CD4-positive, alpha-beta memory T cell (primary cell): ENCODE results near the gene FOXJ3. TPM values are rescaled to one million over a fixed set of nuclear protein-coding genes. Genes with fewer than 3 reads are reported as not detected.

ENCODE experiments used
- CTCF ChIA-PET: fragments of 350-600 bp; sonication (Branson Sonifier 250); formaldehyde crosslinking; loops from one replicate; lab custom pipeline; 2021; ENCODE audit warnings: inconsistent platforms; ENCODE audit not compliant: partially characterized antibody; lab: Charles Lee
- POLR2A ChIA-PET: fragments of 350-600 bp; sonication (Branson Sonifier 250); formaldehyde crosslinking; loops from one replicate; lab custom pipeline; 2021; ENCODE audit not compliant: partially characterized antibody; lab: Charles Lee
- DNase-seq, 5 donors: peaks; one replicate each; pipeline versions ENCODE4 v3.0.0 to v3.0.0-alpha.2; 2020 to 2022; ENCODE audit warnings: mixed read lengths in 1 of 5
- H3K27ac ChIP-seq: one replicate; pipeline ENCODE4 v1.7.0; 2013; ENCODE audit warnings: low read depth, low read length
- H3K27me3 ChIP-seq: 2 replicates; pipeline ENCODE4 v1.7.0; 2013; ENCODE audit warnings: mild to moderate bottlenecking, low read length, moderate library complexity; ENCODE audit not compliant: insufficient read depth
- H3K36me3 ChIP-seq: 2 replicates; pipeline ENCODE4 v1.7.0; 2013; ENCODE audit warnings: mild to moderate bottlenecking, low read length, moderate library complexity; ENCODE audit not compliant: insufficient read depth
- H3K4me1 ChIP-seq: 2 replicates; pipeline ENCODE4 v1.7.0; 2013; ENCODE audit warnings: mild to moderate bottlenecking, low read length, moderate library complexity; ENCODE audit not compliant: insufficient read depth
- H3K4me3 ChIP-seq, 2 donors: one replicate each; pipeline ENCODE4 v1.7.0; 2013; ENCODE audit warnings: low read length in 2 of 2, mild to moderate bottlenecking in 1 of 2
- H3K9me3 ChIP-seq, 2 donors: one replicate each; pipeline ENCODE4 v1.7.0; 2013; ENCODE audit warnings: low read length in 2 of 2, control low read depth in 1 of 2; ENCODE audit not compliant: control insufficient read depth in 1 of 2
- H3K27ac Mint-ChIP-seq, 7 donors: one replicate each; pipeline ENCODE4 v1.8.0; 2020 to 2021; ENCODE audit warnings: mixed read lengths in 7 of 7, mild to moderate bottlenecking in 6 of 7, inconsistent platforms in 3 of 7, moderate library complexity in 3 of 7
- H3K27me3 Mint-ChIP-seq, 2 donors: one replicate each; pipeline ENCODE4 v1.8.0; 2020 to 2021; ENCODE audit warnings: mixed read lengths in 2 of 2
- H3K36me3 Mint-ChIP-seq, 2 donors: one replicate each; pipeline ENCODE4 v1.8.0; 2020 to 2021; ENCODE audit warnings: mixed read lengths in 2 of 2, inconsistent platforms in 1 of 2, mild to moderate bottlenecking in 1 of 2
- H3K4me1 Mint-ChIP-seq, 4 donors: one replicate each; pipeline ENCODE4 v1.8.0; 2020 to 2021; ENCODE audit warnings: mixed read lengths in 4 of 4, mild to moderate bottlenecking in 1 of 4
- H3K4me3 Mint-ChIP-seq, 8 donors: one replicate each; pipeline ENCODE4 v1.8.0; 2020 to 2021; ENCODE audit warnings: mixed read lengths in 8 of 8, mild to moderate bottlenecking in 7 of 8, moderate library complexity in 6 of 8, inconsistent platforms in 3 of 8
- H3K9me3 Mint-ChIP-seq, 8 donors: one replicate each; pipeline ENCODE4 v1.8.0; 2020 to 2021; ENCODE audit warnings: mixed read lengths in 8 of 8, mild to moderate bottlenecking in 5 of 8, inconsistent platforms in 3 of 8, moderate library complexity in 1 of 8
- intact Hi-C: fragments of 100-400 bp; cut with micrococcal nuclease; formaldehyde crosslinking; loops from one replicate; pipeline ENCODE4 v1.15.1; 2023
- polyA plus RNA-seq, 2 donors: library from polyadenylated mRNA; unstranded; fragments of 300-500 nt; fragmentation: Illumina TruSeq; gene quantifications; one replicate each; pipeline ENCODE4 v1.2.3, GENCODE V29; 2021
- total RNA-seq, 2 experiments: library from RNA; stranded (reverse); gene quantifications; one replicate each; pipeline ENCODE4 v1.2.3, GENCODE V29; 2021

FOXJ3 gene
- total and polyA plus RNA-seq, 4 experiments from 2014 or later: 23.7 to 102 (median 72.0) TPM

DNA sequence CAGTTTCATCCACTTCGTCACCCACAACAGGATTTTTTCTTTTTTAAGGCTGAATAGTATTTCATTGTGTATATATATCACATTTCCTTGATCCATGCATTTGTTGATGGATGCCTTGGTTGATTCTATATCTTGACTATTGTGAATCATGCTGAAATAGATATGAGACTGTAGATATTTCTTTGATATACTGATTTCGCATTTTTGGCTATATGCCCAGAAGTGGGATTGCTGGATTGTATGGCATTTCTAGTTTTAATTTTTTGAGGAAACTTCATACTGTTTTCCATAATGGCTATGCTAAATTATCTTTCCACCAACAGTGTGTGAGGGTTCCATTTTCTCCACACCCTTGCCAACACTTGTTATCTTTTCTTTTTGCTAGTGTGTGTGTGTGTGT lies 176.8 kb downstream of the FOXJ3 start:
- Histone ChIP-seq H3K27me3 (no peaks in the 10 kb centered on the region), H3K9me3 (no peaks in the 10 kb centered on the region), H3K36me3 (no peaks in the 10 kb centered on the region), H3K4me1 (no peaks in the 10 kb centered on the region), H3K4me3 (no peak overlapping the region), H3K27ac (no peak overlapping the region)
- intact Hi-C loops: loop anchor here (5.0 kb wide), 1 partner anchor 586 kb away; no protein-coding TSS in a partner anchor
- CTCF ChIA-PET: interaction anchor here (1.0 to 4.7 kb wide), 2 partner anchors 15 to 585 kb away, joined by 3 to 26 read pairs; no protein-coding TSS in a partner anchor
- peaks cover 4 to 9% (median 6%) of the 10 kb centered on the region in 4 donors for H3K4me1 Mint-ChIP-seq
- no peaks in the 10 kb centered on the region for H3K36me3 Mint-ChIP-seq
- no peak overlapping the region for H3K27ac Mint-ChIP-seq
- POLR2A ChIA-PET: no interaction called here
- no peak for DNase-seq
- H3K4me3 Mint-ChIP-seq: no peak overlapping the region
- H3K27me3 Mint-ChIP-seq: peaks cover 0 to 7% of the 10 kb centered on the region in 2 donors
- H3K9me3 Mint-ChIP-seq: peaks cover 0 to 15% (median 11%) of the 10 kb centered on the region in 8 donors

DNA sequence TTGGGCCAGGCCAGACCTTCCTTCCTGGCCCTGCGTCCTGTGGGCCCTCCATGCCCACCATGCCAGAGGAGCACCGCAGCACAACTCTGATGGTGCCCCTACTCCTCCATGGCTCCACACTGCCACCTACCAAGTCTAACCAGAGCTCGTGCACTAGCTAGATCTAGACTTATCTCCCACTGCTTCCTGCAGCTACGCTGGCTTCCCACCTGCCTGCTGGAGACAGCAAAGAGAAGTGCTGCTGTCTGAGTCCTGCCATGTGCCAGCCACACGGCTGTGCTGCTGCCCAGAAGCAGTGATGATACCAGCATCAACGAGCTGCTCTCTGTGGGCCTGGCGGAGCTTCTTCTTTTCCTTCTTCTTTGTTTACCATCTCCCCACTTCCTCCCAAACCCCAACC lies 177.4 kb downstream of the FOXJ3 start:
- peaks cover 4 to 9% (median 6%) of the 10 kb centered on the region in 4 donors for H3K4me1 Mint-ChIP-seq
- no peaks in the 10 kb centered on the region for H3K4me1 ChIP-seq
- H3K9me3 ChIP-seq: no peaks in the 10 kb centered on the region
- H3K36me3 Mint-ChIP-seq: no peaks in the 10 kb centered on the region
- CTCF ChIA-PET: interaction anchor here (1.0 to 4.7 kb wide), 2 partner anchors 15 to 584 kb away, joined by 3 to 26 read pairs; no protein-coding TSS in a partner anchor
- H3K27ac ChIP-seq: no peak overlapping the region
- POLR2A ChIA-PET: interaction anchor here (0.6 kb wide), 1 partner anchor 594 kb away, joined by 3 read pairs; no protein-coding TSS in a partner anchor
- peak overlapping the region in 2 of 7 donors; percentile 14 to 88 for H3K27ac Mint-ChIP-seq
- H3K27me3 ChIP-seq: no peaks in the 10 kb centered on the region
- no peak for DNase-seq
- peaks cover under 1 to 5% of the 10 kb centered on the region in 2 donors for H3K27me3 Mint-ChIP-seq
- no peak overlapping the region for H3K4me3 ChIP-seq
- H3K36me3 ChIP-seq: no peaks in the 10 kb centered on the region
- peaks cover 0 to 15% (median 11%) of the 10 kb centered on the region in 8 donors for H3K9me3 Mint-ChIP-seq
- intact Hi-C loops: loop anchor here (5.0 kb wide), 1 partner anchor 585 kb away; no protein-coding TSS in a partner anchor
- no peak overlapping the region for H3K4me3 Mint-ChIP-seq

DNA sequence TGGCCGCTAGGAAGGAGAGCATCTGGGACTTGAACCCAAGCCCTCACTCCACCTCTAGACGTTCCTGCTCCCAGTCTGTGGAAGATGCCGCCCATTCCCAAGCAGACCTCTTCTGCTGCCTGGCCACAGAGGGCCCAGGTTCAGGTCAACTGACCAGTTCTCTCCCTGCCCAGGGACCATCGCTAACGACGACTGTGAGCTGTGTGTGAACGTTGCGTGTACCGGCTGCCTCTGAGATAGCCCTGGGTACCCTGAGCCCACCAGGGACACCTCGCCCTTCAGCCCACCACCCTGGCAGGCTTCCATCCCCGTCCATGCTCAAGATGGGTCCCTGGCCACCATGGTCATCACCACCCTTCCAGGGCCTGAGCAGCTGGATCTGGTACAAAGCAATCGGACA lies 179.7 kb downstream of the FOXJ3 start:
- intact Hi-C loops: loop anchor here (5.0 kb wide), 1 partner anchor 583 kb away; no protein-coding TSS in a partner anchor
- Mint-ChIP-seq H3K4me3 (no peak overlapping the region), H3K36me3 (no peaks in the 10 kb centered on the region), H3K27ac (no peak overlapping the region), H3K9me3 (peaks cover 0 to under 1% (median 0%) of the 10 kb centered on the region in 8 donors), H3K27me3 (peaks cover under 1 to 5% of the 10 kb centered on the region in 2 donors), H3K4me1 (peaks cover 4 to 9% (median 6%) of the 10 kb centered on the region in 4 donors)
- H3K27ac ChIP-seq: no peak overlapping the region
- no peaks in the 10 kb centered on the region for H3K36me3 ChIP-seq
- no peak overlapping the region for H3K4me3 ChIP-seq
- H3K9me3 ChIP-seq: no peaks in the 10 kb centered on the region
- ChIA-PET POLR2A (no interaction called here), CTCF (interaction anchor here (1.6 to 4.7 kb wide), 2 partner anchors 17 to 20 kb away, joined by 3 to 26 read pairs; no protein-coding TSS in a partner anchor)
- no peaks in the 10 kb centered on the region for H3K4me1 ChIP-seq
- no peak for DNase-seq
- H3K27me3 ChIP-seq: no peaks in the 10 kb centered on the region

DNA sequence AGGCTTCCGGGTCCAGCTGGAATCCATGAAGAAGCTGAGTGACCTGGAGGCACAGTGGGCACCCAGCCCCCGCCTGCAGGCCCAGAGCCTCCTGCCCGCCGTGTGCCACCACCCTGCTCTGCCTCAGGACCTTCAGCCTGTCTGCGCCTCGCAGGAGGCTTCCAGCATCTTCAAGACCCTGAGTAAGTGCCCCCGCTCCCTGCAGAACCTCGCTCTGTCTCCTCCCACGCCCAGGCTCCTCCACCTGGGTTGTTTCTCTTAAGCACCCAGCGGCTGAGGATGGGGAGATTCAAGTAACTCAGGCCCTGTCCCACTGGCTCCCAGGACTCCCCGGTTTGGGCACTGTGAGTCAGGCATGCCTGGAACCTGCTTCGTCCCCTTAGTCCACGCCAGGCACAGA lies 180.3 kb downstream of the FOXJ3 start:
- Mint-ChIP-seq H3K4me1 (peaks cover 4 to 9% (median 6%) of the 10 kb centered on the region in 4 donors), H3K9me3 (no peaks in the 10 kb centered on the region), H3K4me3 (no peak overlapping the region), H3K36me3 (no peaks in the 10 kb centered on the region), H3K27ac (no peak overlapping the region), H3K27me3 (peaks cover 2 to 10% of the 10 kb centered on the region in 2 donors)
- CTCF ChIA-PET: no interaction called here
- H3K36me3 ChIP-seq: no peaks in the 10 kb centered on the region
- no peaks in the 10 kb centered on the region for H3K9me3 ChIP-seq
- H3K27me3 ChIP-seq: no peaks in the 10 kb centered on the region
- DNase-seq: no peak
- POLR2A ChIA-PET: no interaction called here
- H3K4me3 ChIP-seq: no peak overlapping the region
- no peak overlapping the region for H3K27ac ChIP-seq
- intact Hi-C loops: loop anchor here (5.0 kb wide), 1 partner anchor 582 kb away; no protein-coding TSS in a partner anchor
- no peaks in the 10 kb centered on the region for H3K4me1 ChIP-seq

DNA sequence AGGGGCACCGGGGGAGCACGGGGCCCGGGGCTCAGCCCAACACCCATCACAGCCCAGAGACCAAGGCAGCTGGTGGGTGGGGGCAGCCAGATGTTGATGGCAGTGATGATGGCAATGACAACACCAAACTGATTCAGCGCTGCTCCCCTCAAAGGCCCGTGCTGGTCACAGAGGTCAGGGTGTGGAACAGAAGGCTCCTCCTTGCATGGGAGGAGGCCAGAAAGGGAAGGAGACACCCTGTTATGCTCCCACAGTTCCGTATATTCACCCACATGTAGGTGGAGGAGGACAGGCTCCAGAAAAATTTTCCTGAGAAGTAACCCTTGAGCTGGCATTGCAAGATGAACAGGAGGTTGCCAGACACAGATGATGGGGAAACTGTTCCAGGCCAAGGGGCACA lies 181.4 kb downstream of the FOXJ3 start:
- no peak overlapping the region for H3K27ac Mint-ChIP-seq
- no peak for DNase-seq
- H3K4me1 ChIP-seq: no peaks in the 10 kb centered on the region
- H3K36me3 Mint-ChIP-seq: no peaks in the 10 kb centered on the region
- no peaks in the 10 kb centered on the region for H3K36me3 ChIP-seq
- H3K27ac ChIP-seq: no peak overlapping the region
- ChIA-PET POLR2A (no interaction called here), CTCF (no interaction called here)
- H3K4me3 Mint-ChIP-seq: no peak overlapping the region
- peaks cover 4 to 8% (median 5%) of the 10 kb centered on the region in 4 donors for H3K4me1 Mint-ChIP-seq
- no peaks in the 10 kb centered on the region for H3K9me3 Mint-ChIP-seq
- H3K9me3 ChIP-seq: no peaks in the 10 kb centered on the region
- H3K4me3 ChIP-seq: no peak overlapping the region
- H3K27me3 Mint-ChIP-seq: peaks cover 2 to 10% of the 10 kb centered on the region in 2 donors
- intact Hi-C loops: no loop called here
- no peaks in the 10 kb centered on the region for H3K27me3 ChIP-seq

DNA sequence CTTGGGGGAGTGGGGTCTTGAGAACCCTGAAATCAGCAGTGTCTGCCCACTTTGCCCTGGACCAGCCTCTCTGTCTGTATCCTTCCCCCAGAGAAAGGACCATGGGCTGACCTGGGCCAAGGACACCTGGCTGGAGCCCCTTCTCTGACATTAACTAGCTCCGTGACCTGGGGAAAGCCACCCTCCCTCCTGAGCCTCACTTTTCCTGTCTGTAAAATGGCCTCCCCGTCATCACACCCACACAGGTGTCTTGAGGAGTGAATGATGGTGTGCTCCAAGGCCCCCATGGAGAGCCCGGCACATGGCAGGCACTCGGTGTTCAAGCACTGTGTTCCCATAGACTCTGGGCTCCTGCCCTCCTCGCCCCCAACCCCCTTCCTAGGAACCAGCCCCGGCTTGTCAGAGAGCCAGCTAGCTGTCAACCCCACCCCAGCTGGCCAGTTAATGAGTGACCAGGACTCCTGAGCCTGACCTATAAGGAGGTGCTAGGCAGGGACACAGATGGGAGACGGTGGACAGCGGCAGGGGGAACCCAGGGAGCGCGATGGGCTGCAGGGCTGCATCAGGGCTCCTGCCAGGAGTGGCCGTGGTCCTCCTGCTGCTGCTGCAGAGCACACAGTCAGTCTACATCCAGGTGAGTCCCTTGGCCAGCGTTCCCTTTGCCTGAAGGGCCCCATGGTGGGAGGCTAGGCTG lies 182.0 kb downstream of the FOXJ3 start, which contains the start of gene GUCA2B:
Gene GUCA2B, plus strand, starts transcription at position 504 of the 694 bp plus-strand sequence. Its CDS starts 41 bp downstream, at position 545.
- CTCF ChIA-PET: no interaction called here

DNA sequence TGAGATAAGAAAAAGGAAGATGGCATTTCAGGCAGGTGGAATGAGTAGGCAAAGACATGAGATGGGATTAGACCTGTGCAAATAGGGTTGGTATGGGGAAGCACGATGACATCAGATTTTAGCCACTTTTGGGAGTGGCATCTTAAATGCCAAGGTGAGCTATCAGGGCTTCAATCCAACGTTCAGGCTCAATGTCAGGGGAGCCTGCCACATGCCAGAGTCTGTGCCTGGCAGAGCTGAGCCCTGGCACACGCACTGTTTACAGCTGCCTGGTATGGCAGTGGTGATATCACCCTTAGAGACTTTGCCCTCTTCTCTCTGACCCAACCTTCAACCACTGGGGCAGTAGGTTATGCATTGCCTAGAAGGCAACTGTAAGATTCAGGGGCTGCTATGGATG lies 182.9 kb downstream of the FOXJ3 start:
- DNase-seq: no peak
- CTCF ChIA-PET: interaction anchor here (1.4 kb wide), 1 partner anchor 22 kb away, joined by 6 read pairs; no protein-coding TSS in a partner anchor
- Mint-ChIP-seq H3K36me3 (no peaks in the 10 kb centered on the region), H3K4me3 (no peak overlapping the region), H3K27me3 (peaks cover 2 to 10% of the 10 kb centered on the region in 2 donors), H3K4me1 (no peaks in the 10 kb centered on the region), H3K27ac (no peak overlapping the region), H3K9me3 (no peaks in the 10 kb centered on the region)
- no peaks in the 10 kb centered on the region for H3K36me3 ChIP-seq
- no peaks in the 10 kb centered on the region for H3K27me3 ChIP-seq
- H3K27ac ChIP-seq: no peak overlapping the region
- no peaks in the 10 kb centered on the region for H3K4me1 ChIP-seq
- H3K9me3 ChIP-seq: no peaks in the 10 kb centered on the region
- intact Hi-C loops: no loop called here
- H3K4me3 ChIP-seq: no peak overlapping the region
- POLR2A ChIA-PET: no interaction called here

More for the DNA sequence above, 182.0 kb downstream of the FOXJ3 start, which contains the start of gene GUCA2B:
- no peaks in the 10 kb centered on the region for H3K36me3 ChIP-seq
- Mint-ChIP-seq H3K36me3 (no peaks in the 10 kb centered on the region), H3K9me3 (no peaks in the 10 kb centered on the region), H3K27me3 (peaks cover 2 to 10% of the 10 kb centered on the region in 2 donors), H3K4me1 (peaks cover 3 to 7% (median 5%) of the 10 kb centered on the region in 4 donors), H3K27ac (no peak within 1 kb of the TSS), H3K4me3 (no peak within 1 kb of the TSS)
- intact Hi-C loops: no loop called here
- no peaks in the 10 kb centered on the region for H3K27me3 ChIP-seq
- POLR2A ChIA-PET: no interaction called here
- no peak within 1 kb of the TSS for H3K27ac ChIP-seq
- H3K4me1 ChIP-seq: no peaks in the 10 kb centered on the region
- no peak within 1 kb of the TSS for H3K4me3 ChIP-seq
- no peaks in the 10 kb centered on the region for H3K9me3 ChIP-seq
- DNase-seq: no peak
